ENCODE results near the gene RNF157.

RNF157 gene

GRCh38 chr17:76160896-76161528, 79.3 kb downstream of the RNF157 start:
- no peak overlapping the region for H3K4me3 ChIP-seq (ENCODE audit: low read depth, low read length)
- TF ChIP-seq CTCF (IDR thresholded peaks at IDR 0.05; ENCODE audit: low read depth, low read length) = no peak

- no peak overlapping the region for H3K4me3 ChIP-seq (ENCODE audit: low read depth, low read length)
- TF ChIP-seq CTCF (IDR thresholded peaks at IDR 0.05; ENCODE audit: low read depth, low read length) = no peak
Observed at GRCh38 chr17:76159157-76159556, 81.1 kb downstream of the RNF157 start.

- H3K4me3 ChIP-seq (ENCODE audit: low read depth, low read length) = no peak overlapping the region
- no peak for TF ChIP-seq CTCF (IDR thresholded peaks at IDR 0.05; ENCODE audit: low read depth, low read length)
Observed at GRCh38 chr17:76157759-76158158, 82.5 kb downstream of the RNF157 start.

GRCh38 chr17:76156662-76156991, 83.7 kb downstream of the RNF157 start:
- TF ChIP-seq CTCF (IDR thresholded peaks at IDR 0.05; ENCODE audit: low read depth, low read length) = no peak
- no peak overlapping the region for H3K4me3 ChIP-seq (ENCODE audit: low read depth, low read length)

- H3K4me3 ChIP-seq (ENCODE audit: low read depth, low read length) = no peak overlapping the region
- TF ChIP-seq CTCF (IDR thresholded peaks at IDR 0.05; ENCODE audit: low read depth, low read length) = no peak
Observed at GRCh38 chr17:76155988-76156661, 84.2 kb downstream of the RNF157 start.

GRCh38 chr17:76154936-76155845, 85.1 kb downstream of the RNF157 start:
- TF ChIP-seq CTCF (IDR thresholded peaks at IDR 0.05; ENCODE audit: low read depth, low read length) = no peak
- no peak overlapping the region for H3K4me3 ChIP-seq (ENCODE audit: low read depth, low read length)

DNA sequence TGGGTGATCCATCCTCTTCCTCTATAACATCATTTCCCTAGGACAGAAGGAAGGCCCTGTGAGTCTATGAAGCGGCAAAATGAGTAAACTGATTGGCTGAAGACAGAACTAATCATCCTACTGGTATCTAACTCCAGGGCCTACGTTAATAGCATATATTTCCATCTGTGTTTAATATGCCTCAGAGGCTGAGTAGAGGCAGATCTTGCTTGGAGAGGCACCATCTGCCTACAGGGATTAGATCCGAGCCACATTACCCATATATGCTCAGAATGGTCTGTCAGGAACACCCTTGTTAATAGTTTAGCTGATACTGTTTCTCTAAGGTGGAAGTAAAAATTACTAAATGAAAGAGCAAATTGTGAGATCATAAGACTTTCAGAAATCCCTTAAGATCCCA, 86.0 kb downstream of the RNF157 start:
- H3K4me3 ChIP-seq (ENCODE audit: low read depth, low read length) = no peak overlapping the region
- no peak for TF ChIP-seq CTCF (IDR thresholded peaks at IDR 0.05; ENCODE audit: low read depth, low read length)

Data from WI38 (cell line).